GM21717 (cell line): ENCODE results near the gene ABHD6.
"Not testable (repeated sequence)": the region's sequence is repeated elsewhere in the genome, so short reads cannot be mapped to it uniquely, and the experiment has no call there.

Experiments used
- ATAC-seq: cut with Tn5 transposase; IDR thresholded peaks from one replicate; pipeline ENCODE4 v1.9.1; 2021; ENCODE audit warnings: mild to moderate bottlenecking, moderate library complexity; ENCODE audit not compliant: unreplicated experiment

ABHD6 gene

DNA sequence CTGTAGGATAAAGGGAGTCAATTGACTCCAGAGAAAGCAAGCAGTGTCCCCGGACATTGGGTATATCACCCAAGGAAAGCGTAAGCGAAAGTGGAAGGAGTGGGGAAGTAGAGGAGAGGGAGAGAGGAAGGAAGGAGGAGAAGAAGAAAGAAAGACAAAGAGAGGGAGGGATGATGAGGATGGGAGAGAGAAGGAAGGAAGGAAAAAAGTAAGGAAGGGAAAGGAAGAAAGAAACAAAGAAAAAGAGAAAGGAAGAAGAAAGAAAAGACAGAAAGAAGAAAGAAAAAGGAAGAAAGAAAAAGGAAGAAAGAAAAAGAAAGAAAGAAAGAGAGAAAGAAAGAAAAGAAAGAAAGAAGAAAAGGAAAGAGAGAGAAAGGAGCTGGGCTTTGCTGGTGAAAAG lies 27.7 kb upstream of the ABHD6 start:
- no peak for ATAC-seq

GRCh38 chr3:58210761-58211460 lies 26.7 kb upstream of the ABHD6 start, which contains the start of gene DNASE1L3:
TSS of gene DNASE1L3 (minus strand) at chr3:58210972. CDS start at chr3:58210906, 66 bp downstream.
- ATAC-seq = no peak

GRCh38 chr3:58214484-58215316 lies 22.9 kb upstream of the ABHD6 start:
- ATAC-seq = peak; percentile 86

DNA sequence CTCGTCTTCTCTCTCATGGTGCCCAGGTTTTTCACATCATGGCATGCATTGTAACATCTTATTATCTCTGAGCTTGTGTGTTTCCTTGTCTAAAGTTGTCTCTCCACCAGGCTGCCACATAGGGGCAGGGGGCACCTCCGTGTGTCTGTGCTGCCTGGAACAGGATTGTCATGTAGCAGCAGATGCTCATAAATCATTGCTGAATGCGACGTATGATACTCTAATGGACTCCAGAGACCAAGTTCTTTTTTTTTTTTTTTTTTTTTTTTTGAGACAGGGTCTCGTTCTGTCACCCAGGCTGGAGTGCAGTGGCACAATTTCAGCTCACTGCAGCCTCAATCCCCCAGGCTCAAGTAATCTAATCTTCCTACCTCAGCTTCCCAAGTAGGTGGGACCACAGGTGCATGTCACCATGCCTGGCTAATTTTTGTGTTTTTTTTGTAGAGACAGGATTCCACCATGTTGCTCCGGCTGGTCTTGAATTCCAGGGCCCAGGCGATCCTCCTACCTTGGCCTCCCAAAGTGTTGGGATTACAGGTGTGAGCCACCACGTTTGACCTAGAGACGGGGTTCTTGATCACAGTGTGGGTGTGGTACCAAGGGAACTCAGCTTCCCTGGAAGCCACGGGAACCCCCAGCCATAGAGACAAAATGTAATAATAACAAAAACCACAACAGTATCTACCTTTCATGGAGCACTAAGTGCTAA lies 22.1 kb upstream of the ABHD6 start:
- no peak for ATAC-seq

GRCh38 chr3:58216496-58217195 lies 20.9 kb upstream of the ABHD6 start:
- no peak for ATAC-seq

- no peak for ATAC-seq
These were observed 20.3 kb upstream of the ABHD6 start for GRCh38 chr3:58217209-58217811.

GRCh38 chr3:58218904-58219303 lies 18.7 kb upstream of the ABHD6 start:
- ATAC-seq = no peak

DNA sequence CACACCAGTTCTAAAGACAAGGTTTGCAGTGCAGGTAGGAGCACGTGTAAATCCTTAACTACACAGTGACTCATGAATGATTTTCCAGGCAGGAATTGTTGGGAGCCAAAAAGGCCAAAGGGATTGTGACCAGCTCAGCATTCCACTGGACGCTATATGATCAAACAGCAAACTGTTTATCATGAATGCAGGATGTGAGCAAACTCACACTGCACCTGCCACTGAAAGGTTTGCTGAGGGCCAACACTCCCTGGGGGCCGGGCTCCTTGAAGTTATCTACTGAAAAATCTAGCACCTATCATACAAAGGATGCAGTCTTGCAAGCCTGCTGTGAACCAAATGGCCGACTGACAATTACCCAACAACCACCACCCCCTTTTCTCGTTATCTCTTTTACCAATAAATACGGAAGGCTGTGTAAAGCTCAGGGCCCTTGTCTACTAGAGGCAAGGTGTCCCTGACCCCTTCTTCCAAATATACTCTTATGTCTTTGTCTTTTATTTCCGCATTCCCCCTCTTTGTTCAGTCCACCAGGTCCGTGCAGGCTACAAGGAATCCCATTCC lies 15.3 kb upstream of the ABHD6 start:
- no peak for ATAC-seq

GRCh38 chr3:58223855-58224254 lies 13.7 kb upstream of the ABHD6 start:
- no peak for ATAC-seq

DNA sequence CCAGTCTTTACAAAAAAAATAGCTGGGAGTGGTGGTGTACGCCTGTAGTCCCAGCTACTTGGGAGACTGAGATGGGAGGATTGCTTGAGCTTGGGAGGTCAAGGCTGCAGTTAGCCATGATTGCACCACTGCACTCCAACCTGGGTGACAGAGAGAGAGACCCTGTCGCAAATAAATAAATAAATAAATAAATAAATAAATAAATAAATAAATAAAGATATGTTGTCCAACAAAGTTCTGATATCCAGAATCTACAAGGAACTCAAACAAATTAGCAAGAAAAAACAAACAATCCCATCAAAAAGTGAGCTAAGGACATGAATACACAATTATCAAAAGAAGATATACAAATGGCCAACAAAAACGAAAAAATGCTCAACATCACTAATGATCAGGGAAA lies 9.7 kb upstream of the ABHD6 start:
- not testable (repeated sequence) for ATAC-seq

DNA sequence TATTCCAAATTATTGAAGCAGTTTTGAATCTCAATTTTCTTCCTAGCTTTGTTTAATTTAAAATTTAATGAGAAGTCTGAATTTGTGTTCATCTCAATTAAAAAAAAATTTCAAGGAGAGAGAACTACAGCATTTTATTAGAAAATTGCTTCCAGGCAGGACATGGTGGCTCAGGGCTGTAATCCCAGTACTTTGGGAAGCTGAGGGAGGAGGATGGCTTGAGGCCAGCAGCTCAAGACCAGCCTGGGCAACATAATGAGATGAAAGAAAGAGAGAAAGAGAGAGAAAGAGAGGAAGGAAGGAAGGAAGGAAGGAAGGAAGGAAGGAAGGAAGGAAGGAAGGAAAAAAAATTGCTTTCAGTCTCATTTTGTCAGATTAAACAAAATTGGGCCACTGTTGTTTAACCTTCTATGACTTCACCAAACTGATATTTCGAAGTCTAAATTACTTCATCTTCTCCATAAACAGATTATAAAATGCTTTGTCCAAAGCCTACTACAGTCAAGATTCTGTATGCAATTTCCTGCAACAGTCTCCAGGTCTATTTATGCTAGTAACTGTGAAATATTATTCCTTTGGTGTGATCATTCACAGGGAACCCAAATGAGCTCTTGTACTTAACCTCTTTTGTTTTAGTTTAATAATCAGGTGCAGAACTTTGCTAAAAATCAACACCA lies 6.6 kb upstream of the ABHD6 start:
- ATAC-seq = no peak

DNA sequence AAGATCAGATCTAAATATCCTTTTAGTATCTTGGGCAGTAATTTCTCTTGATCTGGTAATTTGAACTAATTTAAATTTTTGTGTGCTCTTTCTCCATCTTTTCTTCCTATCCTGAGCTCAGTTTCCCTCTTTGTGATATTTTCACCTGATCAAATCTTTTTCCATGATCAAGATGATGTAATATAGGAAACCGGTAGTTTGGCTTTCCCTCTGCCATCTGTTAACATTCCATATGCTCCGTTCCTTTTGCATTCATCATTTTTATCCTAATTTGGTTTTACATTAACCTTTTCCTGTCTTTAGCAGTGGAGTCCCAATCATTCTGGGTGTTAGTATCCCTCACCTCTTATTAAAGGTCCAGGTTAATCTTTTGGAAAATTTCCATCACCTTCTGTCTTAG lies 5.9 kb upstream of the ABHD6 start:
- ATAC-seq = no peak

DNA sequence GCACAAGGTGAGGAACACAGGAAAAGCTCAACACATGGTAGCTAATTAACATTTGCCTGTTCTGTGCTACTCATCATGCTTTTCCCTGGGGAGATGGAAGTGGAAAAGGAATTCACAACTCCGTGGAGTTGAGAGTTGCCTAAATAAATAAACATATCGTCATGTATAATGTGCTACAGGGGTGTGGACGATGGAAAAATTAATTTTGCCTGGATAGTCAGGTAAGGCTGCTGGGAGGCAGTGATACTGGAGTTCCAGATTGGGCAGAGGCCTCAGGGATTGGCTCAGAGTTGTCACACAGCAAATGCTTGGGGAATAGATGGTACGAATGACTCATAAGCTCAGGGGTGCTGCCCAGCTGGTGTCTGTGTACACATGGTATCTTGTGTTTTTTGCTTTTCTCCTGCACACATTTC lies 3.1 kb upstream of the ABHD6 start:
- ATAC-seq = no peak

GRCh38 chr3:58235970-58236369 lies 1.6 kb upstream of the ABHD6 start:
- ATAC-seq = no peak

- no peak for ATAC-seq
These were observed 910 bp upstream of the ABHD6 start for GRCh38 chr3:58236527-58237237.

- peak; percentile 38 for ATAC-seq
These were observed 519 bp downstream of the ABHD6 start for GRCh38 chr3:58237941-58238681.

GRCh38 chr3:58238830-58239229 lies 1.2 kb downstream of the ABHD6 start:
- ATAC-seq = no peak

DNA sequence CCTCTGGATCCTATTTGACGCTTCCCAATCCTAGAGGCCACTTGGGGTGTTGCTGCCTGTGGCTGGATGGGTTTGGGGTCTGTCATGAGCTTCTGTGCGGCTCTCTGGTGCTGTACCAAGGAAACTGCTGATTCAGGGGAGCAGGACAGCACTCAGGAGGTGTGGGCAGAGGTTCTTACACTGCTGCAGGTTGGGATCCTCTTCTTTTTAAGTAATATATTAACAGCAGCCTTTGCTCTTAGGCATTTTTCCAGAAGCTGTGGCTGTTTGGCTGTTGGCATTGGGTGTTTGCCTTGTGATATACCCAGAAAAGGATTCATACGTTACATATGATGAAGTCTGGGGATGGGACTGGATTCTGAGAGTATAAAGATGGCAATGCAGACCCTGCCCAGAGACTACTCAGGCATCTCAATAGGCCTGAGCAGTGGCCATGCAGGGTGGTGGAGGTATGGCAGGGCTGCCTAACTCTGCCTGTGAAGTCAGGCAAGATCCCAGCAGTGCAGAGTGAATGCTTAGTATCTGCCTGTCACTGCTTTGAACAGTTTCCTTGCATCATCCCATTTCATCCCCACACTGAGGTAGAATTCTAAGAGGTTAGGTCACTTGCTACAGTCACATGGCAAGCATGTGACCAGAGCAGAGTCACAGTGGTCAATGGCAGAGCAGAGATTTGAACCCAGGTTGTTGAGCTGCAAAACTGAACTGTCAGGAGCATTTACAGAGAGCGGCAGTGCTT lies 3.9 kb downstream of the ABHD6 start:
- ATAC-seq = no peak
